Midbrain (tissue), 1 donor: ENCODE results near the gene GRAMD4.

ENCODE experiments used
- DNase-seq: peaks from one replicate; lab custom pipeline; 2025; lab: John Stamatoyannopoulos, UW

GRAMD4 gene, protein sequence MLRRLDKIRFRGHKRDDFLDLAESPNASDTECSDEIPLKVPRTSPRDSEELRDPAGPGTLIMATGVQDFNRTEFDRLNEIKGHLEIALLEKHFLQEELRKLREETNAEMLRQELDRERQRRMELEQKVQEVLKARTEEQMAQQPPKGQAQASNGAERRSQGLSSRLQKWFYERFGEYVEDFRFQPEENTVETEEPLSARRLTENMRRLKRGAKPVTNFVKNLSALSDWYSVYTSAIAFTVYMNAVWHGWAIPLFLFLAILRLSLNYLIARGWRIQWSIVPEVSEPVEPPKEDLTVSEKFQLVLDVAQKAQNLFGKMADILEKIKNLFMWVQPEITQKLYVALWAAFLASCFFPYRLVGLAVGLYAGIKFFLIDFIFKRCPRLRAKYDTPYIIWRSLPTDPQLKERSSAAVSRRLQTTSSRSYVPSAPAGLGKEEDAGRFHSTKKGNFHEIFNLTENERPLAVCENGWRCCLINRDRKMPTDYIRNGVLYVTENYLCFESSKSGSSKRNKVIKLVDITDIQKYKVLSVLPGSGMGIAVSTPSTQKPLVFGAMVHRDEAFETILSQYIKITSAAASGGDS

DNA sequence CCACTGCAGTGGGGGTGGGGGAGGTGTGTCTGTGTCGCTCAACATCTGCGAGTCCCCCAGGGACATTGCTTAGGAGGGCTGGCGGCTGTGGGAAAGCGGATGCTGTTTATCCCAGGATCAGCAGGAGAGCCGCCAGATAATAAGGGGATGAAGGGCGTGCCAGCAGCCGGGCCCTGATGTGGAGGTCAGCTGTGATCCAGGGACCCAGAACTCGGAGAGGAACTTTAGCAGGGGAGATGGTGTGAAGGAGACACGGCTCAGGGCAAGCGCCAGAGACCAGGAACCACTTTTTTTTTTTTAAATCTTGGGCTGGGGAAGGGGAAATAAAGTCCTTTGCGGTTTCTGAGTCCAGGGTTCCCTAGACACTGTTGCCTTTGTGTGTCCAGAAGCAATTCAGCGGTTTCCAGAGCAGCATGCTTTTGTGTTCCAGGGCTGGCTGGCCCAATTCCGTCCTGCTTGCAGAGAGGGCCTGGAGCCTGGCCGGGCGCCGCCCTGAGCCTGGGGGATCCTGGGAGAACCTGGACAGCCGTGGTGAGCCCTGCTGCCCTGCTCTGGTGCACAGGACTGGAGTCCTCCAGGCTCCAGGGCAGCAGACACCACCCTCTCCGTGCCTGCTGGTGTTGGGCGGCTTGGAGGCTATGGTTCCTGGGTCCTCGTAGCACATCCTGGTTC, at the start of gene GRAMD4:
Gene GRAMD4, plus strand, starts transcription at position 557 of the 672 bp plus-strand sequence. CDS start 6,414 bp downstream, outside the sequence.
- DNase-seq, result peak; percentile 79

DNA sequence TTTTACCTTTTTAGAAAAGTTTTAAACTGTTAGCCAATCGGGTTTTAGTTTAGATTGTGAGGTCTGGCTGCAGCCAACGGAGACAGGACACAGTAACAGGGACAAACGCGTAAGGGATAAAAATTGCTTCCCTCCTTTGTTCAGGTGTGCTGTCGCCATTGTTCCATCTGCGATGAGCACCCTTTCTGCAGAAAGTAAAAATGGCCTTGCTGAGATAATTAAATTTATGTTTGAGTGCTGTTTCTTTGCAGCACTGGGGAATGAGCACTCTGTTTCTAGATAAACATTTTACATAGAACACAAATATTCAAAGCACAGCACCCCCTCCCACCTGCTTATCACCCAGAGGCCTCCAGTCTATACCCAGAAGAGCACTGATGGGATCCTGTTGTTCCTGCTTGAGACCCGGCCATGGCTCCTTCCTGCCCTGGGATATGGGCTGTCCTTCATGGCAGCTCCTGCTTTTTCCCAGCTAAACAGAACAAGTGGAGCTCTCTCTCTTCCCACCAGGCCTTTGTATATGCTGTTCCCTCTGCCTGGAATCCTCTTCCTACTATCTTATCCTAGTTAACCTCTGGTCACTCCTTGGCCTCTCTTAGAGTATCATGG, 48.4 kb upstream of the GRAMD4 start:
- no peak for DNase-seq

DNA sequence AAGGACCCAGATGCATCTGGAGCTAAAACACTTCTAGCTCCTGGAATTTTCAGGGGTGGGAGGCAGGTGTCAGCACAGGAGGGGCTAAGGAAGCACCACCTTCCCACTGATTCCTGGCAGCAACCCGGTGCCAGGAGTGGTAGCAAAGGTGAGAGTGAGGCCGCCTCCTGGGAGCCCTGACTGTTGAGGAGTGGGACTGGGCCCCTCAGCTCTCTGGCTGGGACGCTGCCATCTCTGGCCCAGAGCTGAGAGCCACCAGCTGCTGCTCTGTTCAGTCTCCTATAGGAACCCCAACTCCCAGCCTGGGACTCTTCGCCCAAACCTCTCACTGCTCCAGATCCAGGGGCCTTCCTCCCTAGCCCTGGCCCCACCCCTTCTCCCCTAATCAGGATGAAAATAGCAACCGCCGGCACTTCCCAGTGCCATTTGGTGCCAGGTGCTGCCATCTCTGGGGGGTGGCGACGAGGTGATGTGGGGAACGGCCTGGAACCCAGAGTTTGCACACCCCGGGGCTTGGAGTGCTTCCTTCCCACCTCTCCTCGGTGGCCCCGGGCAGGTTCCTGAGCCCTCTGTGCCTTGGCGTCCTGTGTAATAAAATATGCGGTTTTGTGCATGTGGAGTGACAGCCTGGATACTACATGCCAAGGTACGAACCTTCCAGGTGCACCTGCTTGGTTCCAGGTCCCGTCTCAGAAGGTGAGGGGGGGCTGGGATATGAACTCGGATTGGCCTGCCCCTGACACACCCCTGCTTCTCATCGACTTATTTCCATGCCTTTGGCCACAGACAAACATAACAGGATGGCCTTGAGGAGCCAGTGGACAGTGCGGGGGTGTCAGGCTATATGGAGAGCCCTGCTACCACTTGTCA, 47.0 kb upstream of the GRAMD4 start:
- DNase-seq, result no peak

DNA sequence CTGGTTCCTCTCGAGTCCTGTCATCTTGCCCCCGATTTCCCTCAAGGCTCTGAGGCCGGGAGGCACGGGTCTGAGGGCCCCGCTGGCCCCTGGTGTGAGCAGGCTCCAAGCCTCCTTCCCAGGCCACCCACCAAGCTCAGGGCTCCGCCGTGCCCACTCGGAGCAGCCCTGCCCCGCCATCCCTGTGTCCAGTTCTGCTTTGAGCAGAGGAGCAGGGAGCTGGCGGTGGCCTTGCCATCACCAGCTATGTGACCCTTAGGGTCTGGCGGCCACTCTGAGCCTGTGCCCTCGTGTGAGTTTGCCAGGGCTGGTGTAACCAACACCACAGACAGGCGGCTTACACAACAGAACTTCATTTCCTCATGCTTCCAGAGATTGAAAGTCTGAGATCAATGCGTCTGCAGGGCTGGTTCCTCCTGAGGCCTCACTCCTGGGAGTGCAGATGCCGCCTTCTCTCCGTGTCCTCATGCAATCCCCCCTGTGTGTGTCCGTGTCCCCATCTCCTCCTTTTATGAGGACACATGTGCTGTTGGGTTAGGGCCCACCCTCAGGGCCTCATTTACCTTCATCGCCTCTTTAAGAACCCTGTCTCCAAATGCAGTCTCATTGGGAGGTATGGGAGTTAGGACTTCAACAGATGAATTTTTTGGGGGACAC, 46.3 kb upstream of the GRAMD4 start:
- no peak for DNase-seq

DNA sequence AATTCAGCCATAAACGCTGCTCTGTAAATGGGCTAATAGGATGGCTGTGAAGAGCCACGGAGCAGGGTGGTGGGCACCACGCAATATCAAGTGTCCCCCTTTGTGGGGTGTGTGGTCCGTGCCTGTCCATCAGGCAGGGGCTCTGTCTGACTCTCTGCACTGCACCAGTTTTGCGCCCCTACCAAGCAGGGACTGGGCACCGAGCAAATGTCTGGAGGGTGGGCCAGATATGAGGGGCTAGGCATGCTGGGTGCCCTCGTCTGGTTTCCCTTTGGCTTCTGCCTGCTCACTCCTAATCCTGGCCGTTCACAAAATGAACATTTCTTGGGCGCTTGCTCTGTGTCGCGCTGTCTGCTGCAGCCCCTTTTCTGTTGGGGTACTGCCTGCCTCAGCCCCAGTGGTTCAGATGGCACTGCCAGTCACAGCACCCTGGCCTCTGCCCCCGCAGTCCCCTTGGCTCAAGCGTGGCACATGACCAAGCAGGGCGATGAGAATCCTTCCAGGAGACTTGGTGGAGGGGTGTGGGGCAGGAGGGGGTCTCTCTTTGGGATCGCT, 45.7 kb upstream of the GRAMD4 start:
- no peak for DNase-seq

DNA sequence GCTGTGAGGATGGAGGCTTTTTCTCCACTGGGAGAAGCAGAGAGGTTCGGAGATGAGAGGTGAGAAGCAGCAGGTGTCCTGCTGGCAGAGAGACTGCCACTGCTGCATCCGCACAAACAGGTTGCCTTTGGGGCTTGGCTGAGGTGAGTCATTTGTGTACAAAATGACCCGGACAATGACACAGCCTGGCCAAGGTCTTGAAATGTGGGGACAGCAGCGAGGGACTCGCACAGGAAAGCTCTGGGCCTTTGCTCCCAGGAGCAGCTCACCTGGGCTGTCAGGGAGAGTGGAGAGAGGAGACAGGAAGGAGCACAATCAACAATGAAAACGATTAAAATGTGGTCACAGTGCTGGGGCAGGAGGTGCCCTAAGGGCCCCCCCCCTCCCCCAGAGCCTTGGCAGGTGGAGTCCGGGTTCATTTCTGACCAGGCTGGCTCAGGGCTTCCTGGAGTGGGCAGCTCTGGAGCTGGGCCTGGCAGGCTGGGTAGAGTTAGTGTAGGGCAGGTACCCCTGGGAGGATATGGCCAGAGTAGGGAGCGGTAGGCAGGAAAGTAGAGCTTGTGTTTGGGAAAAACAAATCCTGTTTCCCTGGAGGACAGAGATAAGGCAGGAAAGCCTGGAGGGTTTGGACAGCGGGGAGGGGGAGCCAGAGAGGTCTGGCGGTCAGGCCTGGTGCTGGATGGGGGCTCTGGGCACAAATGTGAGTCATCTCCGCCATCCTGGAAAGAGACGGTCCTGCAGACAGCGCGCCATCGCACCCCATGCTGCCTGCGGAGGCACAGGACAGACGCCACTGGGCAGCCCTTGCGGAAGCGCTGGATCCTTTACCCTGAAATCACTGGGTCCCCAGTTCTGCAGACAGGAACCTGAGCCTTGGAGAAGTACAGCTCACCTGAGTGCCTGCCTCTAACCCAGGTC, 44.9 kb upstream of the GRAMD4 start:
- no peak for DNase-seq

DNA sequence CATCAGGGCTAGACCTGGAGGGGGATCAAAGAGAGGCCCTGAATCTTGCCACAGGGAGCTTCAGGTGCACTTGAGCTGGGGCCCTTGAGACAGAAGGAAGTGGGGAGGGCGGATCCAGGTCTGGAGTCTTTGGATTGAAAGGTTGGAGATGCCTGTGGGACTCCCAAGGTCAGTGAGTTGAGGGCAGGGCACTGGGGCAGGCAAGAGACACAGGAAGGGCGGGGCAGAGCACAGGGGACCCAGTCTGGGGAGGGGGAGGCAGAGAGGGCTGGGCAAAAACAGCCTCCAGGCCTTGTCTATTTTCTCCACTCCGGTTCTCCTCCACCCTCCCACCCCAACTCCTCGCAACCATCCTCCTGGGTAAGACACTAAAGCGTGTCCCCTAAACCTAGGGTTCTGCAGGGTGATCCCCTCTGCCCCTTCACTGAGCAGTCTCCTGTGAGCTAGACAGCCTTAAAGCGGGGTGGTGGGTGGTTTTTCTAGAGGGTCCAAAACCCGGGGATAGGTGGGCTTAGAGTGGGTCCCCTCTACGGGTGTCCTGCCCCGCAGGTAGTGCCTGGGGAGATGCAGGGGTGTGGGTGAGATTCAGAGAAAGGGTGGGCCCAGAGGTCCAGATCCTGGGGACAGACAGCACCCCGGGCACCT, 44.2 kb upstream of the GRAMD4 start:
- no peak for DNase-seq

DNA sequence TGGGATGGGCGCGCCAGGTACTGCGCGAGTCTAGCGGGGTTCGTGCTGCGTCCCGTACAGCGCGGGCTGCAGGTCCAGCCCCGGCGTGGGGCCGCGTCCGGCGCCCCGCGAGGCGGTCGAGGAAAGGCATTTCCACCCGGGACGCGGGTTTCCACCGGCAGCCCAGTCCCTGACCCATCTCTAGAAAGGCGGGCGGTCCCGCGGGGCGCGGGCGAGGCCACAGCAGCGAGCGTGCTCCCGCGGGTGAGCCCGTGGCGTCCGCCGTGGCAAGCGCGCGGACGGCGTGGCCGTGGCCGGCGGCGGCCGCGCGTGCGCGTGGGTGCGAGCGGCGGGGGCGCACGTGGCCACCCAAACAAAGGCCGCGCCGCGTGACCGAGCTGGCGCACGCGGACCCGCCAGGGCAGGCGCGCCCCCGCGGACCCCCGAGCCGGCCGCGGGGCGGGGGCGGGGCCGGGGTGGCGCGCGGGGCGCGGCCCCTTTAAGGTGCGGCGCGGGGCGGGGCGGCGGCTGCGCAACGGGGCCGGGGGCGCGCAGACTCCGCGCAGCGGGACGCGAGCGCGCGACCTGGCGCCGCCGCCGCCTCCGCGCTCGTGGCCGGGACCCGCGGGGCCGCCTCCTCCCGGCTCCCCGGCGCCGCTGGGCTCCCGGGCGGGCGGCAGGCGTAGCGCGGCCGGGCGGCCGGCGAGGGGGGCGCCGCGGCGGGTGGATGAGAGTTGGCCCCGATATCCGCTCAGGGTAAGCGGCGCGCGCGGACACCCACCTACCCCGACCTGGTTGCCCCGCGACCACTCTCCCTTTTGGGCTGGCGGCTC, 43.4 kb upstream of the GRAMD4 start:
- no peak for DNase-seq

DNA sequence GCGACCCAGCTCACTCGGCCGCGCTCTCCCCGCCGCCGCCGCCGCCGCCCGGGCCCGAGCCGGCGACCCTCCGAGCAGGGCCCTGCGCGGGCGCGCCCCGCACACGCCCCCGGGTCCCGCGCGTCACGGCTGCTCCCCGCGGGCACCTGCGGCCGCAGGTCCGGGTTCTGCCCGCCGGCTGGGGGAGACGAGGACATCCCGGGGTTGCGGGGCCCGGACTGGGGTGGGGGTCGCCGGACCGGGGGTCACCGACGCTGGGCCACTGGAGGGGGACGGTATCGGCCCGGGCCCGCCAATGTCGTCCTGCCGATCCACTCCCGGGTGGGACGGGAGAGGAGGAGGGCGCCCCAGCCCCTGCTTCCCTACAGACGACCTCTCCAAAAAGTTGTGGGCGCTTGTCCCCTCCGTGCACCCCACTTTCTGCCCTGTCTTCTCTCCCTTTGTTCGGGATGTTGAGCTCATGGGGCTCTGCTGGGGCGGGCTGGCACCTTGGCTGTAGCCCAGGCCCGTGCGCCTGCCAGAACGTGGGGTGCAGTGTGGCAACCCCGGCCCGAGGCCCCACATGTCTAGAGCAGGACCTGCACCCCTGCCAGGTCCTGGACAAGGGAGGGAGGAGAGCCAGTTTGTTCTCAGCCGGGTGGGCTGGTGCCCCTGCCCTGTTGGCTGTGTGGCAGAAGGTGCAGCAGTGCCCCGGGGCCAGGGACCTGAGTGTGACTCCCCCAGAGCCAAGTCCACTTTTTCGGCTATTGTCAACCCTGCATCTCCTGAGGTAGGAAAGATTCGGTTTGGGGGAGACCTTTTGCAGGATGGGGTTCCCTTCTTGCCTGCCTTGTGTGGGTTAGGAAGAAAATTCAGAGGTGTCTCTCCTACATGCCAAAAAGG, 42.6 kb upstream of the GRAMD4 start:
- no peak for DNase-seq

DNA sequence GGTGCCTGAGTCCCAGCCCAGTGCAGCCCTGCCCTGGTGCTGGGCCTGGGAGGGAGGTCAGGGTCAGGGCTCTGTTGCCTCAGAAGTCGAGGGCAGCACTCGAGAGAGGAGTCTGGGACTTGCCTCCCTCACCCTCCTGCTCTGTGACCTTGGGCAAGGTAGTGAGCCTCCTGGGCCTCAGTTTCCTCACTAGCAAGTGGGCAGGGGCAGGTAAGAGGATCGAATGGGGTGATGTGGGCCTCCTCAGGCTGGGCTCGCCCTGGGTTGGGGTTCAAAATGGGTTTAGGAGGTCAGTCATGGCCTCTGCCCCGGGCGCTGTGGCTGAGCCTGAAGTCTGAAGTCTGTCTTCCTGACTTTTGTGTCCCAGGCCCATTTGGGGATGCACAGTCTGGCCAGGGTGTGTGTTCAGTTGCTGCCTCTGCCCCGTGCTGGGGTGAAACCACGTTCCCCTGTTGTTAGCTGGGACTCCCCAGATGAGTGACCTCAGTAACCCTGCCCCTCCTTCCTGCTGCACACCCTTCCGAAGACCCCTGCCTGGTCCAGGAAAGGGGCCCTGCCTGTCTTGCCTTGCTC, 41.8 kb upstream of the GRAMD4 start:
- DNase-seq, result no peak

DNA sequence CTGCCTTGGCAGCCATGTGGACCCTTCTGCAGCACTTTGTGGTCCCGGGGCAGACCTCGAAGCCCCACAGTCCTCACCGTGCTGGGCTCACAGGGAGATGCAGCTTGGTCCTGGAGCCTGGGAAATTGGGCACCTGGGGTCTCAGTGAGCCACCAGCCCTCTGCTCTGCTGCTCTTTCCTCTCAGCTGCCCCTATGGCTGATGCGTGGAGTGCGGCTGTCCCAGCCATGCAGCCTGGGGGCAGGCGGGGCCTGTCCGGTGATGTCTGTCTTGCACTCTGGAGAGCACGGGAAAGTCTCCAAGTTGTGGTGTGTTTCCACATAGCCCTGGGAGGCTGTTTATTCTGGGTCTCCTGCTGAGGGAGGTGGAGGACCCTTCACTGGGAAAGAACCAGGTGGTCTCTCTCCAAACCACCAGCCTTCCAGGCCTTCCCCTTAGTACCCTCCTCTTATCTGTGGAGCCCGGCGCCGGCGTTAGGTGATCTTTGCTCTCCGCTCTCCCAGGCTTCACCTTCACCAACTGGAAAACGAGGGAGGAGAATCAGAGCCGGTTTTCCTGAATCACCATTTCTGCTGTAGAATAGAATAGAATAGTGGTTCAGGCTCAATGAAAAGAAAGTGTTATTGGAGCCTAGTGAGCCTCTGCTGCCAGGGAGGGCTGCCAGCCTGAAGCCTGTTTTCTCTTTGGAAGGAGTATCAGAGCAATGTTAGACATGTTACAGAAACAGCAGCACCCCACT, 41.2 kb upstream of the GRAMD4 start:
- DNase-seq, result no peak

DNA sequence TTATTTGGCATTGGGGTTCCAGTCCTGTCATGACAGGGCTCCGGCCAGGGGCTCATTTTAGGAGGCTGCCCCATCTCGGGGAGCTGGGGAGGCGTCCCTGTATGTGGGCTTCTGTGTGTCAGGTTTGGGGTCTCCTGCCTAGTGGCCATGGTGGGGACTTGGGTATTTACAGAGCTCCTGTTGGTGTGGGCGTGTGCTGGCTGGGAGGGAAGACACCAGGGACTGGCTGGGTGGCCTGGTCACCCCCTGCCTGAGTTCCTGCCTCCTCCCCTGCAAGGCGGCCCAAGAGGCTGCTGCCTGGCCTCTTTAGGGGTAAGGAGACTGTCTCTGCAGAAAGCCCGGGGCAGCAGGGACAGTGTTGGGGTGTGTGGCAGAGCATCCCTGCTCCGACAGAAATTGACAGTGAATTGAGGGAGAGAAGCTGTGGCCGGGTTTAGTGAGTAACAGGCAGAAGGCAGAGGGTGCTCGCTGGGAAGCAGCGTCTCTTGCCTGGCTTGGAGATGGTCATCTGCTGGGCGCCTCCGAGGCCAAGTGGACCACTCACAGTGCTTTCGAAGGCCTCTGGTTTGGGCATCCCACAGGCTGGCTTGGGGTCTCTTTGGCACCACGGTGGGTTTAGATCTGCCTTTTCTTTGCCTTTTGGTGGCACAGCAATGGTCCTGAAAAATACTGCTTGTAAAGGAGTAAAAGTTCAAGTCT, 40.3 kb upstream of the GRAMD4 start:
- no peak for DNase-seq

DNA sequence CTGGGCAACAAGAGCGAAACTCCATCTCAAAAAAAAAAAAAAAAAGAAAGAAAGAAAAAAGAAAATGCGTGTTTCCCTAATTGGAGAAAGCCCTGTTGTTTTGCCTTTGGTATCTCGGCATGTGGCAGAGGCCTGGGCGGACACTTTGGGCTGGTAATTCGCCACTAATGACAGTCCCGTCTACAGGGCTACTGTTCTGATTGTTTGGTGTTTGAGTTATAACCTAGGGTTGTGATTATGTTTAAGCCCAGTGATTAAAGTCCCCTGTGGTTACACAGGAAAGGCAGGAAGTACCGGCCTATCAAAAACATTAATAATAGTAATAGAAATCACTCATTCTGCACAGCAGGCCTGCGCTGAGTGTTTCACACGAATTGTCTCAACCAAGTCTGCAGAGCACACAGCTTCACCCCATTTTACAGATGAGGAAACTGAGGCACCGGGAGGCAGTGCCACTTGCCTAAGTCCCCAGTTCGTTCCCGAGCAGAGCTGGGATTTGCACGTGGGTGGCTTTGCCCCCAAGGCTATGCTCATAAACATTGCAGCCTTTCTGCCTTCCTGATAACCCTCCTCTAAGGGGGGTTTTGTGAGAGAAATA, 39.1 kb upstream of the GRAMD4 start:
- no peak for DNase-seq

DNA sequence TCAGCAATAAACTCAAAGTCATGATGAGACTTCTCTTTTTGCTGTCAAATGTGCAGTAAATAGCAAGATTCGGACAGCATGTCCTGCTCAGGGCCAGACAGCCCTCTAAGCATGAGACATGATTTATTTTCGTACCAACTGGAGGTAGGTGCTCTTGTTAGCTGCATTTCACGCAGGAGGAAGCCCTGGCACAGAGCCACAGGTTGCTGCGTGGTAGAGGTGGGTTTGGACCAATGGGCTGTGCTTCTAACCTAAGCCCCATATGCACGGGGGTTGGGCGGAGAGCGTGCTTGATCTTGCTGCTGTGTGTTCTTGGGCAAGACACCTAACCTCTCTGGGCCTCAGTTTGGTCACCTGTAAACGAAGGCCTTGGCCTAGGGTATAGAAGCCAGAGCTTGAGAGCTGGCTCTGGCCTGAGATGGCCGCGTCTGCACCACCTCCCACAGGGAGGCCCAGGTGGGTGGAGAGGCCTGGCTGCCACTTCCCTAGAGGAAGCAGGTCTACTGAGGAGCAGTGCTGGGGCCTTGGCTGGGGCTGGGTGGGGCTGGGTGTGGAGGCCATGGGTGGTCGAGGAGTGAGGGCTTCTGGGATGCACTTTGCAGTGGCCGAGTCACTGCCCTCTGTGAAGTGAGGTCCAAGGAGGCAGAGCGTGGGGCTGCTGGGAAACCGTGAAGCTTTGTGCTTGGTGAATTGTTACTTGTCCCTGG, 38.5 kb upstream of the GRAMD4 start:
- DNase-seq, result no peak
